GM21367 (cell line): ENCODE data around the gene MED7.

Source experiments
- ATAC-seq: cut with Tn5 transposase; IDR thresholded peaks from one replicate; pipeline ENCODE4 v1.9.1; 2021; ENCODE audit not compliant: unreplicated experiment

The MED7 gene

GRCh38 chr5:157107508-157107907 lies 35.2 kb downstream of the MED7 start:
- ATAC-seq = no peak

- no peak for ATAC-seq
These were observed 35.8 kb downstream of the MED7 start for GRCh38 chr5:157106630-157107461.

GRCh38 chr5:157100140-157100679 lies 42.5 kb downstream of the MED7 start:
- ATAC-seq = no peak

- no peak for ATAC-seq
These were observed 54.2 kb downstream of the MED7 start for GRCh38 chr5:157088342-157088990.
